ENCODE measurements around the gene TENM4.

DNA sequence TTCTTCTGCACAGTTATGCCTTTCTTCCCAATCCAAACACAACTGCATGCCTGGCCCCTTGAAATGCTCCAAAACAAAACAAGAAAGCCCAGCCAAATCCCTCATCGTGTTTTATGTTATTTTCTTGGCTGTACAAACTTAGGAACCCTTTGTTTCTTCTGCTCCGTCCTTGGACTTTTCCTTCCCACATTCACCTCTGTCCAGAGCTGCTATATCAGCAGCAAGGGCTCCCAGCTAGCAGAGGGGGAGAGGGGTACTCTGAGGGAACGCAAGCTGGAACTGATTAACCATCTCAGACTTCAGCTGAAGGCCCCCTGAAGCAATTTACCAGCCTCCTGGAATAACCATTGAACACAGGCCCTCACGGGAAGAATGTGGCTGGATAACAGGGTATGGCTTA lies 214.7 kb downstream of the TENM4 start:
- TF ChIP-seq ESRRA (IDR thresholded peaks at IDR 0.05; ENCODE audit: low read length) (no peak), EP300 (IDR thresholded peaks at IDR 0.05; ENCODE audit: borderline replicate concordance in 1 of 2, control insufficient read depth in 1 of 2, low read depth in 2 of 2, low read length in 2 of 2) (no peak), EZH2 (IDR thresholded peaks at IDR 0.05; ENCODE audit: borderline replicate concordance, control insufficient read depth, low read depth, low read length) (no peak), PBX3 (IDR thresholded peaks at IDR 0.05; ENCODE audit: insufficient replicate concordance, low read depth, low read length) (no peak), POLR2AphosphoS5 (IDR thresholded peaks at IDR 0.05; ENCODE audit: low read length) (no peak), CTCF (IDR thresholded peaks at IDR 0.05 in 2 of 3, conservative IDR thresholded peaks at IDR 0.05 in 1 of 3; ENCODE audit: control insufficient read depth in 2 of 3, extremely low read depth in 1 of 3, insufficient read depth in 1 of 3, low read depth in 3 of 3, low read length in 3 of 3) (no peak), YY1 (IDR thresholded peaks at IDR 0.05; ENCODE audit: low read depth, low read length) (no peak), ZNF217 (IDR thresholded peaks at IDR 0.05) (no peak), CHD4 (IDR thresholded peaks at IDR 0.05) (no peak)
